Hepatocyte (in vitro differentiated cells): Measurements from ENCODE around the gene DCAF12. TPM values are rescaled to one million over a fixed set of nuclear protein-coding genes. Genes with fewer than 3 reads are reported as not detected.
A peak's percentile ranks its signal among the peaks of the same experiment; 100 is the strongest.

Source experiments
- DNase-seq: peaks from one replicate; pipeline ENCODE4 v3.0.0-alpha.2; 2016; ENCODE audit warnings: low spot score
- H2AFZ ChIP-seq: fragments of 200-600 bp; sonication (generic); 2 replicates; pipeline ENCODE4 v1.6.0; 2016; ENCODE audit warnings: antibody characterized with exemption, mild to moderate bottlenecking
- H3K27ac ChIP-seq: fragments of 200-600 bp; sonication (generic); 2 replicates; pipeline ENCODE4 v1.5.1; 2016; ENCODE audit warnings: mild to moderate bottlenecking
- H3K27me3 ChIP-seq: fragments of 200-600 bp; sonication (generic); 2 replicates; pipeline ENCODE4 v1.6.1; 2016
- H3K36me3 ChIP-seq: fragments of 200-600 bp; sonication (generic); replicated peaks from 2 replicates; pipeline ENCODE4 v1.5.1; 2016; ENCODE audit warnings: low read depth; ENCODE audit not compliant: insufficient read depth
- H3K4me1 ChIP-seq: fragments of 200-600 bp; sonication (generic); 2 replicates; pipeline ENCODE4 v1.5.1; 2016; ENCODE audit warnings: mild to moderate bottlenecking, moderate library complexity; ENCODE audit not compliant: insufficient read depth
- H3K4me2 ChIP-seq: fragments of 200-600 bp; sonication (generic); 2 replicates; pipeline ENCODE4 v1.6.0; 2016
- H3K4me3 ChIP-seq: fragments of 200-600 bp; sonication (generic); 2 replicates; pipeline ENCODE4 v1.5.1; 2016; ENCODE audit warnings: mild to moderate bottlenecking
- H3K79me2 ChIP-seq: fragments of 200-600 bp; sonication (generic); 2 replicates; pipeline ENCODE4 v1.6.0; 2017; ENCODE audit warnings: mild to moderate bottlenecking
- H3K9me2 ChIP-seq: fragments of 200-600 bp; sonication (generic); replicated peaks from 2 replicates; pipeline ENCODE4 v1.6.0; 2017; ENCODE audit warnings: mild to moderate bottlenecking; ENCODE audit not compliant: insufficient read depth
- H3K9me3 ChIP-seq: fragments of 200-600 bp; sonication (generic); 2 replicates; pipeline ENCODE4 v1.5.1; 2016; ENCODE audit warnings: low read depth, mild to moderate bottlenecking
- H4K20me1 ChIP-seq: fragments of 200-600 bp; sonication (generic); 2 replicates; pipeline ENCODE4 v1.6.0; 2016; ENCODE audit warnings: mild to moderate bottlenecking; ENCODE audit not compliant: insufficient read depth, poor library complexity, severe bottlenecking
- CTCF ChIP-seq: fragments of 200-600 bp; sonication (generic); IDR thresholded peaks from 2 replicates; pipeline ENCODE4 v1.5.1; 2016; ENCODE audit warnings: antibody characterized with exemption, mild to moderate bottlenecking; ENCODE audit not compliant: poor library complexity
- EZH2 ChIP-seq: fragments of 200-600 bp; sonication (generic); IDR thresholded peaks from 2 replicates; pipeline ENCODE4 v1.6.1; 2016; ENCODE audit warnings: antibody characterized with exemption, mild to moderate bottlenecking, borderline replicate concordance
- EZH2phosphoT487 ChIP-seq: fragments of 200-600 bp; sonication (generic); IDR thresholded peaks from one replicate; pipeline ENCODE4 v1.6.1; 2018; ENCODE audit warnings: antibody characterized with exemption, mild to moderate bottlenecking, low read depth, moderate library complexity; ENCODE audit not compliant: unreplicated experiment, severe bottlenecking
- WGBS: methylation state at CpG from one replicate; pipeline ENCODE4 v1.1.6; 2016; ENCODE audit warnings: low lambda C conversion rate; ENCODE audit errors: missing lambda C conversion rate; 5-methylcytosine and 5-hydroxymethylcytosine counted together
- polyA plus RNA-seq: library from polyadenylated mRNA; unstranded; fragments of >200 nt; fragmentation: Nextera tagmentation; extraction: Ambion mirVana; gene quantifications from 2 replicates; pipeline ENCODE4 v1.2.1, GENCODE V29; 2016
- total RNA-seq: library from RNA; depleted of rRNA; stranded (reverse); fragments of >200 nt; gene quantifications from 2 replicates; pipeline ENCODE4 v1.2.3, GENCODE V29; 2014

The DCAF12 gene
- total and polyA plus RNA-seq, 2 experiments from 2014 or later: 23.9 to 43.3 TPM

DNA sequence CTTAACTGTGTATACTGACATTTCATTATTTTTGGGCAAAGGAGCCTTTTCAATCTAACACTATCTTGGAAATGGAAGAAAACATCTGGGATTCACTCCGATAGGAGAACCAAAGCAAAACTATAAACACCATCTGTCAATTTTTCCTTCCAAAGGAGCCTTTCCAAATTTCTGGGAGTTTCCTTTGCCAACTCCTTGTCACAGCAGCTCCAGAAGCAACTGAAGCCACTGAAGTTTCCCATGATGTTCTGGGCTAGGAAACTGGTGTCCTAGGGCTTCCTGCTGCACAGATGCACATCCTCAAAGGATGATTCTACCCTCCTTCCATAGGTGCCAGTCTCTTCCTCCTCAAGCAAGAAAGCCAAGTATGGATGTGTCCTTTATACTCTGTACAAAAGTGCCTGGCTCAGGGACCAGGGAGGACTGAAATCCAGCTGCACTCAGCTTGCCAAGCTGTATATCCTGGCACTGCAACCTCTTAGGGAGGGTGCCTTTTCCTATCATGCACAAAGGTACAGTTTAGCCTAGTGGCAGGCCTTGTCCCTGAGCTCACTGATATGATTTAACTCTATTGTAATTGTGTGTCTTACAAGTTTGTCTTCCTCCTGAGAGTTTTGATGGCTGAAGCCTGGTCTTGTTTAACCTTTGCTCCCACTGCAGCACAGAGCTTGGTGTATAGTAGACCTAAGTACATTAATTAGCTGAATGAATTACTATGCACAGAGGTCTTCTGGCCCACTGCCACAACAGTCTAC lies 43.9 kb upstream of the DCAF12 start:
- Histone ChIP-seq H3K9me2 (no peaks in the 10 kb centered on the region), H2AFZ (peak overlapping the region; percentile 35), H3K36me3 (no peaks in the 10 kb centered on the region), H3K79me2 (no peaks in the 10 kb centered on the region), H3K9me3 (no peaks in the 10 kb centered on the region), H3K4me1 (peaks cover 11% of the 10 kb centered on the region), H3K4me2 (no peak overlapping the region), H3K27me3 (no peaks in the 10 kb centered on the region), H4K20me1 (no peaks in the 10 kb centered on the region), H3K27ac (peak overlapping the region; percentile 66), H3K4me3 (no peak overlapping the region)
- 81% methylated on average over 1 of the region's 1 CpG for WGBS
- TF ChIP-seq EZH2 (no peak), EZH2phosphoT487 (no peak), CTCF (no peak)
- DNase-seq: no peak

DNA sequence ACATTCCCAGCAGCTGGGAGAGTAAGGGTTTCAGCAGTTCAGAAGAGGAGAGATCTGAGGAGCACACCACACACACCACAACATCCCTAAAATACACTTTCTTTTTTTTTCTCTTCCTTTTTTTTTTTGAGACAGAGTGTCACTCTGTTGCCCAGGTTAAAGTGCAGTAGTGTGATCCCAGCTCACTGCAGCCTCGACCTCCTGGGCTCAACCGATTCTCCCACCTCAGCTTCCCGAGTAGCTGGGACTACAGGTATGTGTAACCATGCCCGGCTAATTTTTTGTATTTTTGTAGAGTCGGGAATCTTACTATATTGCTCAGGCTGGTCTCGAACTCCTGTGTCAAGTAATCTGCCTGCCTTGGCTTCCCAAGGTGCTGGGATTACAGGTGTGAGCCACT lies 42.6 kb upstream of the DCAF12 start:
- H3K9me2 ChIP-seq: no peaks in the 10 kb centered on the region
- peaks cover 11% of the 10 kb centered on the region for H3K4me1 ChIP-seq
- H3K9me3 ChIP-seq: no peaks in the 10 kb centered on the region
- no peak for DNase-seq
- H3K79me2 ChIP-seq: no peaks in the 10 kb centered on the region
- no peak overlapping the region for H3K4me2 ChIP-seq
- H3K27ac ChIP-seq: no peak overlapping the region
- H2AFZ ChIP-seq: no peak overlapping the region
- no peak for TF ChIP-seq EZH2phosphoT487
- TF ChIP-seq CTCF: no peak
- no peak for TF ChIP-seq EZH2
- WGBS: 85% methylated on average over 6 of the region's 6 CpGs
- H3K36me3 ChIP-seq: no peaks in the 10 kb centered on the region
- no peaks in the 10 kb centered on the region for H3K27me3 ChIP-seq
- no peaks in the 10 kb centered on the region for H4K20me1 ChIP-seq
- H3K4me3 ChIP-seq: no peak overlapping the region

DNA sequence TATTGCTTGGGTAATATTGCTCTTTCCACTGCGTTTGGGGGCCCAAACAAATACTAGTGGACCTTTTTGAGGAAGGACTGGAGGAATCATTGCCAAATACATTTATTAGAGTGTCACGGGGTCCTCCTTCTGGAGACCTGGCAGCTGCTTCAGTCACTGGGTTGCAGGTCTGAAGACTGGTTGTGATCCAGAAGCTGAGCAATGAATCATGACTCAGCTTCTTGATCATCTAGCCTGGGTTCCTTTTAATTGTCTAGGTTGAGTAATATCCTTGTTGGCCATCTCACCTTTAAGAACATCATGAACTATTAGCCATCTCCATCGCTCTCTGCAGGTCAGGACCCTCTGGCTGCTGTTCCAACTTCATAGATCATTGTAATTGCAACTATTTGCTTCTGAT lies 36.9 kb upstream of the DCAF12 start:
- no peaks in the 10 kb centered on the region for H3K9me2 ChIP-seq
- no peaks in the 10 kb centered on the region for H4K20me1 ChIP-seq
- no peak for DNase-seq
- no peak overlapping the region for H2AFZ ChIP-seq
- no peaks in the 10 kb centered on the region for H3K79me2 ChIP-seq
- H3K4me3 ChIP-seq: no peak overlapping the region
- H3K36me3 ChIP-seq: no peaks in the 10 kb centered on the region
- H3K4me2 ChIP-seq: no peak overlapping the region
- no peak overlapping the region for H3K27ac ChIP-seq
- WGBS: 94% methylated on average over 3 of the region's 3 CpGs
- H3K9me3 ChIP-seq: no peaks in the 10 kb centered on the region
- no peak for TF ChIP-seq EZH2phosphoT487
- TF ChIP-seq EZH2: no peak
- no peak for TF ChIP-seq CTCF
- no peaks in the 10 kb centered on the region for H3K27me3 ChIP-seq
- H3K4me1 ChIP-seq: peaks cover 6% of the 10 kb centered on the region
